ENCODE results near the gene SEC14L2. TPM values are rescaled to one million over a fixed set of nuclear protein-coding genes. Genes with fewer than 3 reads are reported as not detected.
A peak's percentile ranks its signal among the peaks of the same experiment; 100 is the strongest.

Gene SEC14L2
- total and polyA plus RNA-seq, 2 of the 8 experiments (the other 6 are each of a cell fraction or from before 2014, with no cell fraction given), result 2.8 to 3.2 TPM

GRCh38 chr22:30426388-30427353 lies 29.9 kb downstream of the SEC14L2 start (continued):
- TF ChIP-seq RAD21 (IDR thresholded peaks at IDR 0.05 in 1 of 2, conservative IDR thresholded peaks at IDR 0.05 in 1 of 2; ENCODE audit: low read depth in 2 of 2, low read length in 2 of 2) (peak; percentile 49 to 68), YY1 (IDR thresholded peaks at IDR 0.05; ENCODE audit: low read depth, low read length) (0 out of 2 replicates have a peak, but pooled peaks have one; percentile 60), KDM1A (IDR thresholded peaks at IDR 0.05; ENCODE audit: borderline replicate concordance, low read length) (peak; percentile 92; the same call in 1 of the 2 replicates)
